ENCODE data around the gene MED13L.

MED13L gene

GRCh38 chr12:115953031-115953430 is 324.5 kb downstream of the MED13L start:
- Histone ChIP-seq H3K9me3 (no peaks in the 10 kb centered on the region), H3K4me1 (ENCODE audit: control insufficient read depth in 1 of 2, insufficient read depth in 1 of 2, low read depth in 1 of 2, low read length in 1 of 2) (no peaks in the 10 kb centered on the region), H3K27me3 (no peaks in the 10 kb centered on the region), H3K36me3 (peaks cover 42% of the 10 kb centered on the region), H3K4me3 (ENCODE audit: low read depth in 1 of 2, low read length in 1 of 2) (no peak overlapping the region), H3K27ac (no peak overlapping the region)
- no peak for TF ChIP-seq CTCF (IDR thresholded peaks at IDR 0.05)

- Histone ChIP-seq H3K9me3 (no peaks in the 10 kb centered on the region), H3K4me3 (ENCODE audit: low read depth in 1 of 2, low read length in 1 of 2) (no peak overlapping the region), H3K27me3 (no peaks in the 10 kb centered on the region), H3K4me1 (ENCODE audit: control insufficient read depth in 1 of 2, insufficient read depth in 1 of 2, low read depth in 1 of 2, low read length in 1 of 2) (no peaks in the 10 kb centered on the region), H3K27ac (no peak overlapping the region), H3K36me3 (peaks cover 27% of the 10 kb centered on the region)
- no peak for TF ChIP-seq CTCF (IDR thresholded peaks at IDR 0.05)
Observed at GRCh38 chr12:115950959-115951358, 326.5 kb downstream of the MED13L start.

- H3K36me3 ChIP-seq, result peaks cover 27% of the 10 kb centered on the region
- no peaks in the 10 kb centered on the region for H3K27me3 ChIP-seq
- TF ChIP-seq CTCF (IDR thresholded peaks at IDR 0.05), result no peak
Observed at GRCh38 chr12:115949675-115950074, 327.8 kb downstream of the MED13L start.

GRCh38 chr12:115947696-115948062 is 329.8 kb downstream of the MED13L start:
- Histone ChIP-seq H3K27ac (no peak overlapping the region), H3K27me3 (no peaks in the 10 kb centered on the region), H3K36me3 (peaks cover 20% of the 10 kb centered on the region), H3K4me3 (ENCODE audit: low read depth in 1 of 2, low read length in 1 of 2) (no peak overlapping the region), H3K4me1 (ENCODE audit: control insufficient read depth in 1 of 2, insufficient read depth in 1 of 2, low read depth in 1 of 2, low read length in 1 of 2) (no peaks in the 10 kb centered on the region), H3K9me3 (no peaks in the 10 kb centered on the region)
- no peak for TF ChIP-seq CTCF (IDR thresholded peaks at IDR 0.05)

More at GRCh38 chr12:115949675-115950074, 327.8 kb downstream of the MED13L start:
- no peak overlapping the region for H3K27ac ChIP-seq
- H3K4me1 ChIP-seq (ENCODE audit: control insufficient read depth in 1 of 2, insufficient read depth in 1 of 2, low read depth in 1 of 2, low read length in 1 of 2), result no peaks in the 10 kb centered on the region
- H3K4me3 ChIP-seq (ENCODE audit: low read depth in 1 of 2, low read length in 1 of 2), result no peak overlapping the region
- H3K9me3 ChIP-seq, result no peaks in the 10 kb centered on the region

- H3K27ac ChIP-seq, result no peak overlapping the region
- peaks cover 16% of the 10 kb centered on the region for H3K36me3 ChIP-seq
- no peaks in the 10 kb centered on the region for H3K9me3 ChIP-seq
- H3K27me3 ChIP-seq, result no peaks in the 10 kb centered on the region
- no peak overlapping the region for H3K4me3 ChIP-seq (ENCODE audit: low read depth in 1 of 2, low read length in 1 of 2)
- H3K4me1 ChIP-seq (ENCODE audit: control insufficient read depth in 1 of 2, insufficient read depth in 1 of 2, low read depth in 1 of 2, low read length in 1 of 2), result no peaks in the 10 kb centered on the region
- no peak for TF ChIP-seq CTCF (IDR thresholded peaks at IDR 0.05)
Observed at GRCh38 chr12:115946867-115947695, 330.4 kb downstream of the MED13L start.
